Gastroesophageal sphincter (tissue), 4 donors: ENCODE results near the gene BCAS3. TPM values are rescaled to one million over a fixed set of nuclear protein-coding genes. Genes with fewer than 3 reads are reported as not detected.

Source experiments
- ATAC-seq: fragments of 150-250 bp; one replicate; pipeline ENCODE4 v1.9.1; 2016; ENCODE audit warnings: mild to moderate bottlenecking, moderate library complexity
- H3K27ac ChIP-seq, 4 donors: fragments of 200-600 bp; sonication (generic) in 3 of 4; 1 replicate in 3 of 4; 2 replicates in 1 of 4; pipeline ENCODE4 v1.5.1; 2016 to 2019
- H3K27me3 ChIP-seq: fragments of 200-600 bp; sonication (generic); one replicate; pipeline ENCODE4 v1.5.1; 2019
- H3K36me3 ChIP-seq, 2 donors: fragments of 200-600 bp; sonication (generic); one replicate each; pipeline ENCODE4 v1.5.1; 2019; ENCODE audit warnings: control low read depth in 1 of 2
- H3K4me1 ChIP-seq, 3 donors: fragments of 200-600 bp; sonication (generic); 1 replicate in 2 of 3; 2 replicates in 1 of 3; pipeline ENCODE4 v1.5.1; 2016 to 2019; ENCODE audit warnings: control low read depth in 2 of 3
- H3K4me3 ChIP-seq, 2 donors: fragments of 200-600 bp; sonication (generic); one replicate each; pipeline ENCODE4 v1.5.1; 2019; ENCODE audit warnings: mild to moderate bottlenecking in 1 of 2, moderate library complexity in 1 of 2
- H3K9me3 ChIP-seq, 3 donors: fragments of 200-600 bp; sonication (generic); one replicate each; pipeline ENCODE4 v1.5.1; 2017 to 2019; ENCODE audit warnings: control low read depth in 2 of 3
- CTCF ChIP-seq, 4 experiments: fragments of 200-600 bp in 2 of 4; fragments of 450-650 bp in 2 of 4; sonication (generic) in 1 of 4; IDR thresholded peaks; one replicate each; pipeline ENCODE4 v1.5.1; 2017 to 2019; ENCODE audit warnings: antibody characterized with exemption in 4 of 4, mild to moderate bottlenecking in 2 of 4, moderate library complexity in 2 of 4
- EP300 ChIP-seq: sonication (generic); formaldehyde crosslinking; IDR thresholded peaks from one replicate; pipeline ENCODE4 v1.6.1; 2017; ENCODE audit warnings: antibody characterized with exemption, mild to moderate bottlenecking
- POLR2A ChIP-seq, 2 donors: fragments of 450-650 bp; IDR thresholded peaks; one replicate each; pipeline ENCODE4 v1.6.1; 2017; ENCODE audit warnings: antibody characterized with exemption in 2 of 2, mild to moderate bottlenecking in 2 of 2, moderate library complexity in 1 of 2
- POLR2AphosphoS5 ChIP-seq: sonication (generic); formaldehyde crosslinking; IDR thresholded peaks from one replicate; pipeline ENCODE4 v1.6.1; 2017; ENCODE audit warnings: antibody characterized with exemption
- WGBS, 2 donors: methylation state at CpG; one replicate each; pipeline ENCODE4 v1.1.5; 2018; ENCODE audit warnings: low coverage in 1 of 2; 5-methylcytosine and 5-hydroxymethylcytosine counted together
- total RNA-seq, 4 donors: library from RNA; depleted of rRNA; stranded (reverse); fragments of >200 nt; gene quantifications; one replicate each; pipeline ENCODE4 v1.1.0, GENCODE V29; 2016

BCAS3 gene
- total RNA-seq, 4 donors from 2014 or later: 18.8 to 37.0 (median 34.5) TPM

GRCh38 chr17:61247439-61247838, 569.8 kb downstream of the BCAS3 start:
- Histone ChIP-seq H3K4me1 (peaks cover 0 to 48% (median 14%) of the 10 kb centered on the region in 3 donors), H3K9me3 (no peaks in the 10 kb centered on the region), H3K36me3 (no peaks in the 10 kb centered on the region), H3K4me3 (no peak overlapping the region), H3K27ac (peak overlapping the region in 1 of 4 donors; percentile 15), H3K27me3 (no peaks in the 10 kb centered on the region)
- TF ChIP-seq POLR2A (IDR thresholded peaks at IDR 0.05) (no peak), EP300 (no peak), CTCF (IDR thresholded peaks at IDR 0.05) (no peak), POLR2AphosphoS5 (no peak)
- no peak for ATAC-seq
- 48 to 73% methylated on average over 2 to 3 of the region's 3 CpGs for WGBS, 2 donors

- Histone ChIP-seq H3K36me3 (no peaks in the 10 kb centered on the region), H3K4me3 (no peak overlapping the region), H3K9me3 (no peaks in the 10 kb centered on the region), H3K4me1 (peaks cover 6 to 58% (median 23%) of the 10 kb centered on the region in 3 donors), H3K27ac (peak overlapping the region in 2 of 4 donors; percentile 54 to 81), H3K27me3 (no peaks in the 10 kb centered on the region)
- WGBS, 2 donors: 97 to 100% methylated on average over 1 to 2 of the region's 2 CpGs
- no peak for TF ChIP-seq POLR2A (IDR thresholded peaks at IDR 0.05)
- no peak for TF ChIP-seq EP300
- TF ChIP-seq CTCF (IDR thresholded peaks at IDR 0.05): no peak
- TF ChIP-seq POLR2AphosphoS5: no peak
- ATAC-seq: no peak
Measured at GRCh38 chr17:61248399-61248798, 570.7 kb downstream of the BCAS3 start.

GRCh38 chr17:61249649-61250299, 572.1 kb downstream of the BCAS3 start:
- 70 to 76% methylated on average over 4 of the region's 4 CpGs for WGBS, 2 donors
- Histone ChIP-seq H3K27me3 (no peaks in the 10 kb centered on the region), H3K36me3 (no peaks in the 10 kb centered on the region), H3K27ac (peak overlapping the region; percentile 23 to 85 (median 82)), H3K9me3 (no peaks in the 10 kb centered on the region), H3K4me1 (peaks cover 14 to 71% (median 25%) of the 10 kb centered on the region in 3 donors), H3K4me3 (no peak overlapping the region)
- TF ChIP-seq POLR2AphosphoS5 (no peak), CTCF (IDR thresholded peaks at IDR 0.05) (no peak), EP300 (no peak), POLR2A (IDR thresholded peaks at IDR 0.05) (no peak)
- no peak for ATAC-seq

- H3K27ac ChIP-seq: peak overlapping the region; percentile 23 to 85 (median 82)
- WGBS, 2 donors: 54 to 60% methylated on average over 5 to 6 of the region's 6 CpGs
- H3K9me3 ChIP-seq: no peaks in the 10 kb centered on the region
- TF ChIP-seq EP300 (no peak), POLR2A (IDR thresholded peaks at IDR 0.05) (no peak), CTCF (IDR thresholded peaks at IDR 0.05) (no peak), POLR2AphosphoS5 (no peak)
- no peak for ATAC-seq
- no peak overlapping the region for H3K4me3 ChIP-seq
- H3K27me3 ChIP-seq: no peaks in the 10 kb centered on the region
- no peaks in the 10 kb centered on the region for H3K36me3 ChIP-seq
- H3K4me1 ChIP-seq: peaks cover 14 to 78% (median 25%) of the 10 kb centered on the region in 3 donors
Measured at GRCh38 chr17:61250335-61250890, 572.8 kb downstream of the BCAS3 start.
